OCI-LY3 (cell line): Measurements from ENCODE around the gene SSRP1.
"Not testable (repeated sequence)": the region's sequence is repeated elsewhere in the genome, so short reads cannot be mapped to it uniquely, and the experiment has no call there.

ENCODE experiments used
- H2AFZ ChIP-seq: fragments of 200-600, 300-600 bp; shearing (Covaris generic); 2 replicates; pipeline ENCODE4 v1.6.0; 2014; ENCODE audit warnings: antibody characterized with exemption, low read depth, low read length
- H3K27ac ChIP-seq: fragments of 200-600, 300-600 bp; sonication (generic); 2 replicates; pipeline ENCODE4 v1.5.1; 2014; ENCODE audit warnings: mild to moderate bottlenecking, low read length, moderate library complexity, mixed read lengths
- H3K27me3 ChIP-seq: fragments of 200-600, 300-600 bp; sonication (generic); 2 replicates; pipeline ENCODE4 v1.6.1; 2014; ENCODE audit warnings: low read depth, low read length, mixed read lengths
- H3K36me3 ChIP-seq: fragments of 200-600, 300-600 bp; sonication (generic); replicated peaks from 2 replicates; pipeline ENCODE3; 2014; ENCODE audit warnings: low read depth, low read length, mixed read lengths
- H3K4me1 ChIP-seq: fragments of 300-600, 200-600 bp; sonication (generic); 2 replicates; pipeline ENCODE4 v1.6.1; 2014; ENCODE audit warnings: low read length, mixed read lengths
- H3K4me2 ChIP-seq: fragments of 200-600, 300-600 bp; sonication (generic); 2 replicates; pipeline ENCODE4 v1.6.1; 2014; ENCODE audit warnings: low read length, mixed read lengths
- H3K4me3 ChIP-seq: fragments of 300-600, 200-600 bp; sonication (generic); 2 replicates; pipeline ENCODE4 v1.5.1; 2014; ENCODE audit warnings: antibody characterized with exemption, mild to moderate bottlenecking, low read length, moderate library complexity
- H3K79me2 ChIP-seq: fragments of 300-600, 200-600 bp; shearing (Covaris generic); 2 replicates; pipeline ENCODE4 v1.6.1; 2014; ENCODE audit warnings: mild to moderate bottlenecking, low read length, mixed read lengths
- H3K9ac ChIP-seq: fragments of 300-600, 200-600 bp; shearing (Covaris generic); 2 replicates; pipeline ENCODE4 v1.6.0; 2014; ENCODE audit warnings: mild to moderate bottlenecking, low read length, moderate library complexity
- H3K9me3 ChIP-seq: fragments of 200-600, 300-600 bp; shearing (Covaris generic); 2 replicates; pipeline ENCODE4 v1.6.1; 2014; ENCODE audit warnings: low read length, mixed read lengths; ENCODE audit not compliant: insufficient read depth
- H4K20me1 ChIP-seq: fragments of 200-600, 300-600 bp; sonication (generic); 2 replicates; pipeline ENCODE4 v1.6.1; 2016; ENCODE audit warnings: low read length, mixed read lengths; ENCODE audit not compliant: insufficient read depth
- EZH2phosphoT487 ChIP-seq: fragments of 200-600 bp; shearing (Covaris generic); IDR thresholded peaks from 2 replicates; pipeline ENCODE4 v1.6.1; 2018; ENCODE audit warnings: antibody characterized with exemption, mixed run types, low read depth
- TF ChIP-seq, protein P1 (sequence below): fragments of 200-600, 300-600 bp; sonication (generic); IDR thresholded peaks from 2 replicates; pipeline ENCODE4 v1.5.1; 2014; ENCODE audit warnings: antibody characterized with exemption, low read length, low read depth

The SSRP1 gene

DNA sequence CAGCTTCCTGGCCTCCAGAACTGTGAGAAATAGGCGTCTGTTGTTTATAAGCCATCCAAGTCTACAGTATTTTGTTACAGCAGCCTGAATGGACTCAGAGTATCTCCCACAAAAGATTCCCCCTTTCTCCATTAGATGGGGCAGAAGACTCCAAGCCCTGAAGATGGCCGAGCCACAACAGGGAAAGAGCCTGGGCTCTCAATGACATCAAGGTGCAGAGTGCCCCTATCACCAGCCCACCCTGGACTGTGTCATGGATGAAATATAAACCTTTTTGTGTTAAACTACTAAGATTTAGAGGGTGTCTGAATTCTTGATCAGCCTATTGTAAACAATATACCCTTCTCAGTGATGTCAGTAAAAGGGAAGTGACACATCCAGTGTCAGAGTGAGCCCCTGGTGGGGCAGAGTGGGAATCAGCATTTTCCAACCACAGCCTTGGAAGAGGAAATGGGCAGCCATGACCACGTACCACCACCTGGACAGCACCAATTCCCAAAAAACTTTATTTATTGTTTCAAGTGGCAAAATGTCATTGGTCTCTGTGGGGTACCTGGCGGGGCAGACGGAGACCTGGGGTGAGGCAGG is 36.4 kb downstream of the SSRP1 start:
- no peaks in the 10 kb centered on the region for H3K79me2 ChIP-seq
- H3K9me3 ChIP-seq, result no peaks in the 10 kb centered on the region
- no peaks in the 10 kb centered on the region for H3K27me3 ChIP-seq
- no peak for TF ChIP-seq EZH2phosphoT487
- TF ChIP-seq, protein P1, sequence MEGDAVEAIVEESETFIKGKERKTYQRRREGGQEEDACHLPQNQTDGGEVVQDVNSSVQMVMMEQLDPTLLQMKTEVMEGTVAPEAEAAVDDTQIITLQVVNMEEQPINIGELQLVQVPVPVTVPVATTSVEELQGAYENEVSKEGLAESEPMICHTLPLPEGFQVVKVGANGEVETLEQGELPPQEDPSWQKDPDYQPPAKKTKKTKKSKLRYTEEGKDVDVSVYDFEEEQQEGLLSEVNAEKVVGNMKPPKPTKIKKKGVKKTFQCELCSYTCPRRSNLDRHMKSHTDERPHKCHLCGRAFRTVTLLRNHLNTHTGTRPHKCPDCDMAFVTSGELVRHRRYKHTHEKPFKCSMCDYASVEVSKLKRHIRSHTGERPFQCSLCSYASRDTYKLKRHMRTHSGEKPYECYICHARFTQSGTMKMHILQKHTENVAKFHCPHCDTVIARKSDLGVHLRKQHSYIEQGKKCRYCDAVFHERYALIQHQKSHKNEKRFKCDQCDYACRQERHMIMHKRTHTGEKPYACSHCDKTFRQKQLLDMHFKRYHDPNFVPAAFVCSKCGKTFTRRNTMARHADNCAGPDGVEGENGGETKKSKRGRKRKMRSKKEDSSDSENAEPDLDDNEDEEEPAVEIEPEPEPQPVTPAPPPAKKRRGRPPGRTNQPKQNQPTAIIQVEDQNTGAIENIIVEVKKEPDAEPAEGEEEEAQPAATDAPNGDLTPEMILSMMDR, result no peak
- H2AFZ ChIP-seq, result no peak overlapping the region
- H3K36me3 ChIP-seq, result peaks cover 16% of the 10 kb centered on the region
- H3K4me1 ChIP-seq, result no peaks in the 10 kb centered on the region
- H4K20me1 ChIP-seq, result no peaks in the 10 kb centered on the region
- no peak overlapping the region for H3K4me2 ChIP-seq
- H3K27ac ChIP-seq, result no peak overlapping the region
- H3K4me3 ChIP-seq, result no peak overlapping the region
- H3K9ac ChIP-seq, result no peak overlapping the region

DNA sequence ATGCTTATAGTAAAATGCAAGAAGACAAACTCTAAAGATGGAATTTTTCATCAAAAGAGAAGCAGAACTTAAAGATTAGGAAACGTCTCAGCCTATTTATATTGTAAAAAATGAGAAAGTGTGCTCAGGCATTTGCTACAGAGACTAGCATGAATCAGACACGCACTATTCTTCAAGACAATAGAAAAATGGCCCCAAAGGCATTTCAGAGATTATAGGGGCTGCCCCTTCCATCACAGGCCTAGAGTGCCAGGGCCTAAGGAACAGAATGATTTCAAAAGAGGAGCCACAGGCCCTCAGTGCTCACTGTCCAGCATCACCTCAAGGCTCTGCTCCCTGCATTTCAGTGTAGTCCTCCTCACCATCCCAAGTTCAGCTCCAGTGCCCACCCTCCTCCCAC is 38.5 kb downstream of the SSRP1 start:
- Histone ChIP-seq H2AFZ (no peak overlapping the region), H3K9me3 (no peaks in the 10 kb centered on the region), H3K4me1 (no peaks in the 10 kb centered on the region), H3K36me3 (peaks cover 16% of the 10 kb centered on the region), H4K20me1 (no peaks in the 10 kb centered on the region), H3K4me2 (no peak overlapping the region), H3K79me2 (no peaks in the 10 kb centered on the region), H3K4me3 (no peak overlapping the region), H3K27ac (no peak overlapping the region), H3K9ac (no peak overlapping the region), H3K27me3 (no peaks in the 10 kb centered on the region)
- no peak for TF ChIP-seq EZH2phosphoT487
- TF ChIP-seq, protein P1, result no peak

DNA sequence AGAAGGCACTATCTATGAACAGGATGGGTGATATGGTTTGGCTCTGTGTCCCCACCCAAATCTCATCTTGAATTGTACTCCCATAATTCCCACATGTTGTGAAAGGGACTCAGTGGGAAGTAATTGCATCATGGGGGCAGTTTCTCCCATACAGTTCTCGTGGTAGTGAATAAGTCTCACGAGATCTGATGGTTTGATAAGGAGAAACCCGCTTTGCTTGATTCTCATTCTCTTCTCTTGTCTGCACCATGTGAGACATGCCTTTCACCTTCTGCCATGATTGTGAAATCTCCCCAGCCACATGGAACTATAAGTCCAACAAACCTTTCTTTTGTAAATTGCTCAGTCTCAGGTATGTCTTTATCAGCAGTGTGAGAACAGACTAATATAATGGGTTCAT is 39.5 kb downstream of the SSRP1 start:
- H2AFZ ChIP-seq, H3K9me3 ChIP-seq, H3K4me1 ChIP-seq, H4K20me1 ChIP-seq, H3K27ac ChIP-seq, H3K79me2 ChIP-seq, H3K4me3 ChIP-seq, H3K9ac ChIP-seq, H3K4me2 ChIP-seq, H3K27me3 ChIP-seq: not testable (repeated sequence)
- peaks cover 16% of the 10 kb centered on the region for H3K36me3 ChIP-seq

DNA sequence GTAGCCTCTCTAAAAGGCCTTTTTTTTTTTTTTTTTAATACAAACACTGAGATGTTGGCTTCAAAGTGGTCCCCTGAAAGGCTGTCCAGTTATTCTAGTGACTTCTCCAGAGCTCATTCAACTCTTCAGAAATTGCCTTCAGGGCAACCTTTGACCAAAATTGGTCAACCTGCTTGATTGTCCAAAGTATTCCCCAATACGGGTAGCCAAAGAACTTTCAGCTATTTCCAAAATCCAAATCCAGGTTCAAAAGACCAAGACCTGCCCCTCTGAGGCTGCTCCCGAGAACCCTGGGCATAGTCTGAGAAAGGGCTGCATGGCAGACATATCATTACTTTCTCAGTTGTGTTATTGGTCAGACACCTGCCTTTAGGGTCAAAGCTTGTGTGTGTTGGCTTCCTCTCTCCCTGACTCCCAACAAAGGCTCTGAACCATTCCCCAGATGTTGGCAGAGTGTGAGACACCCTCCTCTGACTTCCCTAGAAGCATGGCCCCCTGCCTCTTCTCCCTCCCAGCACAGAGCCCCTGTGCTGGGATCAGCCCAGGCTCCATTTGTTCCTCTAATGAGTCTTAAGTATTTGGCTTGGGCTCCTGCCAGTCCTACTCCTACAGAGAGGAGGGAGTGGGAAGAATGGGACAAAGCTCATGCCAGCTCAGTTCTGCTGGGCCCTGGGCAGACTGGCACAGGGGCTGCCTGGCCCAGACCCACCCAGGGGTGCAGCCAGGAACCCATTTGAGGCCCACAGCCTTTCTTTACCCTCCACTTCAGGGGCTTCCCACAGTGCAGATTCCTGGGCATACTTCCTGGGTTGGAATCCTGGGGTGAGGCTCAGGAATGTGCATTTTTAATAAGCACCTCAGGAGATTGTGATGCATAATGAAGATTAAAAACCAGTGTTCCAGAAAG is 41.2 kb downstream of the SSRP1 start:
- Histone ChIP-seq H3K4me1 (no peaks in the 10 kb centered on the region), H3K9me3 (no peaks in the 10 kb centered on the region), H3K27me3 (peaks cover 12% of the 10 kb centered on the region), H4K20me1 (no peaks in the 10 kb centered on the region), H3K4me2 (no peak overlapping the region), H3K4me3 (no peak overlapping the region), H3K27ac (no peak overlapping the region), H3K79me2 (no peaks in the 10 kb centered on the region), H2AFZ (no peak overlapping the region), H3K36me3 (peaks cover 9% of the 10 kb centered on the region), H3K9ac (no peak overlapping the region)
- TF ChIP-seq, protein P1, result no peak
- no peak for TF ChIP-seq EZH2phosphoT487
